Smooth muscle cell (in vitro differentiated cells): ENCODE data around the gene ZNF768. TPM values are rescaled to one million over a fixed set of nuclear protein-coding genes. Genes with fewer than 3 reads are reported as not detected.

Experiments used
- DNase-seq: peaks from one replicate; lab custom pipeline; 2025; ENCODE audit not compliant: unreplicated experiment; lab: John Stamatoyannopoulos, UW
- H2AFZ ChIP-seq: fragments of 200-600 bp; sonication (generic); 2 replicates; pipeline ENCODE4 v1.6.0; 2016; ENCODE audit warnings: antibody characterized with exemption, low read depth, mild to moderate bottlenecking
- H3F3A ChIP-seq: fragments of 200-600 bp; sonication (generic); 2 replicates; pipeline ENCODE4 v1.6.0; 2017; ENCODE audit warnings: antibody characterized with exemption, low read depth
- H3K27ac ChIP-seq: fragments of 200-600 bp; sonication (generic); 2 replicates; pipeline ENCODE4 v1.5.1; 2016; ENCODE audit warnings: low read depth, mild to moderate bottlenecking
- H3K27me3 ChIP-seq: fragments of 200-600 bp; sonication (generic); 2 replicates; pipeline ENCODE4 v1.6.1; 2016; ENCODE audit warnings: low read depth, mild to moderate bottlenecking
- H3K36me3 ChIP-seq: fragments of 200-600 bp; sonication (generic); 2 replicates; pipeline ENCODE4 v1.5.1; 2016; ENCODE audit warnings: low read depth
- H3K4me1 ChIP-seq: fragments of 200-600 bp; sonication (generic); 2 replicates; pipeline ENCODE4 v1.5.1; 2016; ENCODE audit warnings: low read depth
- H3K4me2 ChIP-seq: fragments of 200-600 bp; sonication (generic); 2 replicates; pipeline ENCODE4 v1.6.0; 2016; ENCODE audit warnings: mild to moderate bottlenecking
- H3K4me3 ChIP-seq: fragments of 200-600 bp; sonication (generic); 2 replicates; pipeline ENCODE4 v1.5.1; 2016; ENCODE audit warnings: mild to moderate bottlenecking
- H3K79me2 ChIP-seq: fragments of 200-600 bp; sonication (generic); 2 replicates; pipeline ENCODE4 v1.6.0; 2016; ENCODE audit warnings: low read depth, mild to moderate bottlenecking
- H3K9ac ChIP-seq: fragments of 200-600 bp; sonication (generic); 2 replicates; pipeline ENCODE4 v1.6.0; 2016; ENCODE audit warnings: low read depth
- H3K9me3 ChIP-seq: fragments of 200-600 bp; sonication (generic); replicated peaks from 2 replicates; pipeline ENCODE4 v1.5.1; 2016; ENCODE audit warnings: low read depth
- H4K20me1 ChIP-seq: fragments of 200-600 bp; sonication (generic); 2 replicates; pipeline ENCODE4 v1.6.0; 2016; ENCODE audit warnings: low read depth
- CTCF ChIP-seq: fragments of 200-600 bp; sonication (generic); IDR thresholded peaks from 2 replicates; pipeline ENCODE4 v1.5.1; 2017; ENCODE audit warnings: borderline replicate concordance, mild to moderate bottlenecking, antibody characterized with exemption; ENCODE audit not compliant: insufficient read depth, poor library complexity, severe bottlenecking
- WGBS: methylation state at CpG from one replicate; pipeline ENCODE4 v1.1.7; 2016; ENCODE audit warnings: low lambda C conversion rate; 5-methylcytosine and 5-hydroxymethylcytosine counted together
- polyA plus RNA-seq: library from polyadenylated mRNA; unstranded; fragments of >200 nt; fragmentation: Nextera tagmentation; extraction: Ambion mirVana; gene quantifications from 2 replicates; pipeline ENCODE4 v1.2.1, GENCODE V29; 2016
- total RNA-seq: library from RNA; depleted of rRNA; stranded (reverse); fragments of >200 nt; gene quantifications from 2 replicates; pipeline ENCODE4 v1.2.3, GENCODE V29; 2014

ZNF768 gene
- total and polyA plus RNA-seq, 2 experiments from 2014 or later: 15.4 to 18.6 TPM

GRCh38 chr16:30567991-30568638, 41.7 kb upstream of the ZNF768 start:
- Histone ChIP-seq H3K9ac (peak overlapping the region; percentile 33), H3K4me2 (no peak overlapping the region), H3K27me3 (no peaks in the 10 kb centered on the region), H3K27ac (peak overlapping the region; percentile 42), H2AFZ (no peak overlapping the region), H3K4me3 (no peak overlapping the region), H3K9me3 (no peaks in the 10 kb centered on the region), H3K4me1 (peaks cover 13% of the 10 kb centered on the region), H3K79me2 (no peaks in the 10 kb centered on the region), H3K36me3 (no peaks in the 10 kb centered on the region), H3F3A (peaks cover 6% of the 10 kb centered on the region), H4K20me1 (no peaks in the 10 kb centered on the region)
- no peak for TF ChIP-seq CTCF
- no peak for DNase-seq
- WGBS: 30% methylated on average over 6 of the region's 6 CpGs

GRCh38 chr16:30567160-30567990, 41.0 kb upstream of the ZNF768 start:
- no peak for TF ChIP-seq CTCF
- Histone ChIP-seq H3K9me3 (no peaks in the 10 kb centered on the region), H3K4me2 (no peak overlapping the region), H3K36me3 (no peaks in the 10 kb centered on the region), H3K9ac (peak overlapping the region; percentile 33), H3K27ac (peak overlapping the region; percentile 42), H3K27me3 (no peaks in the 10 kb centered on the region), H2AFZ (no peak overlapping the region), H4K20me1 (no peaks in the 10 kb centered on the region), H3K4me1 (peaks cover 11% of the 10 kb centered on the region), H3K4me3 (no peak overlapping the region), H3K79me2 (no peaks in the 10 kb centered on the region), H3F3A (peaks cover 6% of the 10 kb centered on the region)
- DNase-seq: no peak
- WGBS: 92% methylated on average over 14 of the region's 14 CpGs

- no peak overlapping the region for H2AFZ ChIP-seq
- no peak overlapping the region for H3K4me2 ChIP-seq
- no peaks in the 10 kb centered on the region for H3K36me3 ChIP-seq
- no peak overlapping the region for H3K9ac ChIP-seq
- peaks cover 6% of the 10 kb centered on the region for H3F3A ChIP-seq
- H3K4me1 ChIP-seq: peaks cover 9% of the 10 kb centered on the region
- WGBS: 100% methylated on average over 4 of the region's 4 CpGs
- no peak for DNase-seq
- H3K79me2 ChIP-seq: no peaks in the 10 kb centered on the region
- no peaks in the 10 kb centered on the region for H3K27me3 ChIP-seq
- no peaks in the 10 kb centered on the region for H3K9me3 ChIP-seq
- no peak overlapping the region for H3K4me3 ChIP-seq
- H4K20me1 ChIP-seq: no peaks in the 10 kb centered on the region
- no peak for TF ChIP-seq CTCF
- no peak overlapping the region for H3K27ac ChIP-seq
These were observed 40.2 kb upstream of the ZNF768 start for GRCh38 chr16:30566531-30566930.
